Cardiac septum (tissue), 1 donor: ENCODE results near the gene NLRC5. TPM values are rescaled to one million over a fixed set of nuclear protein-coding genes. Genes with fewer than 3 reads are reported as not detected.
"Not testable (repeated sequence)": the region's sequence is repeated elsewhere in the genome, so short reads cannot be mapped to it uniquely, and the experiment has no call there.

Experiments used
- DNase-seq: peaks from one replicate; pipeline ENCODE4 v3.0.0-alpha.2; 2020; ENCODE audit warnings: low spot score
- intact Hi-C: fragments of 100-400 bp; cut with DNase I; formaldehyde crosslinking; loops from one replicate; pipeline ENCODE4 v1.14.0; 2022
- total RNA-seq: library from RNA; stranded (reverse); fragmentation: NEBNext Ultra II Directional; extraction: Animal tissue kit (Norgen Biotek cat#: 25700); gene quantifications from one replicate; pipeline ENCODE4 v1.2.1, GENCODE V29; 2021
- donor health status: DM: no; HTN: no; CAD: no.

The NLRC5 gene
- total RNA-seq, 1 donor from 2014 or later = 12.7 TPM

- DNase-seq = no peak
- intact Hi-C loops = loop anchor here (5.0 to 10.0 kb wide), 2 partner anchors 210 to 328 kb away; no protein-coding TSS in a partner anchor
These were observed 97.6 kb downstream of the NLRC5 start for GRCh38 chr16:57087003-57087402.

- no peak for DNase-seq
- intact Hi-C loops = loop anchor here (5.0 to 10.0 kb wide), 2 partner anchors 208 to 325 kb away; no protein-coding TSS in a partner anchor
These were observed 100.0 kb downstream of the NLRC5 start for GRCh38 chr16:57089406-57089805.

DNA sequence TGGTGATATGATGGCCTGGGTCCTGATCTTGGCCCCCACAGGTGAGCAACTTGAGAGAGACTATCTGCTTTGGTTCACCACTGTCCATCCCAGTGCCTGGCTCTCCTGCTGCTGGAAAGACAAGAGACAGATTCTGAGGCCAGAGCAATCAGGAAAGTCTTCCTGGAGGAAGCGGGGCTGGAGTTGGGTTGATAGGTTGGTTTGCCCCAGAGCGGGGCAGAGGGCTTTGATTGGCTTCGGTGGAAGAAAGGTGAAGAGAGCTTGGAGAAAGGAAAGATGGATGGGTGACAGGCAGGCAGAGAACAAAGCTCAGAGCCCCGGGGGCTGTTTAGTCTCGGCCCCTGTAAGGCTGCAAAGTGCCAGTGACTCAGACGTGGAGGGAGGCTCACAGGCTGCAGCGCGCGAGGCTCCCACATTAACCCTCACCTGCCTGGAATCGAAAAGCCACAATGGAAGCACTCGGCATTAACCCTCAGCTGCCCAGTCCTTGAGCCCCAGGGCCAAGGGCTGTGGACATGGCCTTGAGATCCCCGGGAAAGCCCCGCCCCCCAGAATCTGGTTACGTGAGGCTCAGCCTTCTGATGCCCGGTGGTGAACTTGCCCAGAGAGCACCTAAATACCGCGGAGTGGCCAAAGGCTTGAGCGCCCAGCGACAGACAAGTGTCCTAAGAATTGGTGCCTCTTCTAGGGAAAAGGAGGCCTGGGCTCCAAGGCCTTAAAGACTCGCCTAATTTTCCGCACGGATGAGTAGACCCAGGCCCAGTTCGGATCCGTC is 102.0 kb downstream of the NLRC5 start:
- no peak for DNase-seq
- intact Hi-C loops = no loop called here

- DNase-seq = peak; percentile 89
- intact Hi-C loops = no loop called here
These were observed 102.8 kb downstream of the NLRC5 start, which contains the start of gene CPNE2 for GRCh38 chr16:57091975-57092785. Gene CPNE2 (plus strand): TSS chr16:57092583. CDS start chr16:57110743, 18,160 bp downstream.

GRCh38 chr16:57092786-57093411 is 103.5 kb downstream of the NLRC5 start:
- DNase-seq = peak; percentile 86
- intact Hi-C loops = no loop called here

DNA sequence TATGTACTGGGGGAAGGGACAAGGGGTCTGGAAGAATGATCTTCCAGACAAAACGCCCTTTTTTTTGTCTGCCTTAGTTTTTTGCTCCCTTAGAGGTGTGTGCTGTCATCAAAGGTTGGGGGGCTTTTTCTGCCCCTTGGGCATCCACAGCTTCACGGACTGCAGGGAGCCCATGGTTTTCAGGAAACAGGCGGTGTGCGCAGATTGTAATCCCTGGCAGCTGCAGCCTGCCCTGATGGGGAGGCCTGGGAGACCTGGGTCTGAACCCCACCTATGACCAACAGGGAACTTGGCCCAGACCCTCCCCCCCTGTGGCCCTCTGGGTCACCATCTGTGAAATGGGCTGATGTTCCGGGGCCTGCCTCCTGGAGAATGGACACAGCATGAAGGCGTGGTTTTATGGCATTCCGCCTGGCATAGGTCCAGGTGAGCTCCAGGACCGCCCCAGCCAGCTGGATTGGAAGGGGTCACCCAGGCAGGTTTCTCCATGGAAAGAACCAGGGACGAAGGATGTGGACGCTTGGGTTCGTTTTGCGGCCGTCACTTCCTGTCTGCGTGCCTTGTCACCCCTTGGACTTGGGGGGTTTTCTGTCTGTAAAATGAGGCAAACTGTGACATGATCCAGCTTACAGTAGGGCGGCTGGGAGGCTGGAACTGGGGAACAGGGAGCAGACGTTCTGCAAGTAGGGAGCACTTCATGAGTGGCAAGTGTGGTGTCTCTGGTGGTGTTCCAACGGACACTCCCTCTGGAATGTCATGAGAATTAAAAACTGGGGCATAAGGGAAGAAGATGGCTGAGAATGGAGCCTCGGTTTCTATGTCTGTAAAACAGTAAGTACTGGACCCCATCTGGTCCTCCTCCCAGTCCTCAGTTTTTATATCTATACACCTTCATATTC is 104.6 kb downstream of the NLRC5 start:
- no peak for DNase-seq
- intact Hi-C loops = no loop called here

GRCh38 chr16:57094911-57095310 is 105.6 kb downstream of the NLRC5 start:
- DNase-seq = no peak
- intact Hi-C loops = no loop called here

GRCh38 chr16:57096192-57096591 is 106.8 kb downstream of the NLRC5 start:
- DNase-seq = no peak
- intact Hi-C loops = no loop called here

DNA sequence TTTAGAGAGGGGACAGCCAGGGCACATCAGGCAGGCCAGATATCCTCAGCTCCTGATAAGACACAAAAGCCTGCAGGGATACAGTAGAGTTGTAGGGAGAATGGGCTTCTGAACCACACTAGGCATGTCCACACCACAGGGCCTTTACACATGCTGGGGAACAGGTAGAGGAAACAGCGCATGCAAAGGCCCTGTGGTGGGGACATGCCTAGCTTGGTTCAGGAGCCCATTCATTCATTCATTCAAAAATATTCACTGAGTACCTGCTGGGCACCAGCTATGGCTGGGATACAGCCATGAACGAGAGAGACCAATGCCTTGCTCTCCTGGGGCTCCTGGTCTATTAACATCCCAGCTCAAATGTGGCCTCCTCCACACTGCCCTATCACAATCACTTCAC is 107.4 kb downstream of the NLRC5 start:
- no peak for DNase-seq
- intact Hi-C loops = no loop called here

GRCh38 chr16:57098188-57098841 is 109.0 kb downstream of the NLRC5 start:
- intact Hi-C loops = no loop called here
- DNase-seq = no peak

GRCh38 chr16:57099965-57100364 is 110.6 kb downstream of the NLRC5 start:
- DNase-seq, intact Hi-C loops: not testable (repeated sequence)

DNA sequence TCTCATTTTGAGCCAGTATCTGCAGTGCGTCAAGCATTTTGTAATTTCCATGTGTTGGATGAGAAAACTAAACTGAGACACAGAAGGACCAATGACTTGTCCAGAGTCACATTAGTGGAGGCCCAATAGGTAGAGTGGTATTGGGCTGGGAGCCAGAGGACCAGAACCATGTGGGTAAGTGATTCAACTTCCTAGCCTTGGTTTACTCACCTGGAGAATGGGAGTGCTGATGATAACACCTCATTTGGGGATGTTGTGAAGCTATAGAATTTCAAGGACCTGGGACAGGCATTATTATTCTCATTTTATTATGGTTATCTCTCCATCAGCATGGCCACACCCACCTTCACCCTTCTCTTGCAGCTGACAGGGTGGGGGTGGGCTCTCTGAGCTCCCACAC is 111.1 kb downstream of the NLRC5 start:
- no peak for DNase-seq
- intact Hi-C loops = no loop called here

DNA sequence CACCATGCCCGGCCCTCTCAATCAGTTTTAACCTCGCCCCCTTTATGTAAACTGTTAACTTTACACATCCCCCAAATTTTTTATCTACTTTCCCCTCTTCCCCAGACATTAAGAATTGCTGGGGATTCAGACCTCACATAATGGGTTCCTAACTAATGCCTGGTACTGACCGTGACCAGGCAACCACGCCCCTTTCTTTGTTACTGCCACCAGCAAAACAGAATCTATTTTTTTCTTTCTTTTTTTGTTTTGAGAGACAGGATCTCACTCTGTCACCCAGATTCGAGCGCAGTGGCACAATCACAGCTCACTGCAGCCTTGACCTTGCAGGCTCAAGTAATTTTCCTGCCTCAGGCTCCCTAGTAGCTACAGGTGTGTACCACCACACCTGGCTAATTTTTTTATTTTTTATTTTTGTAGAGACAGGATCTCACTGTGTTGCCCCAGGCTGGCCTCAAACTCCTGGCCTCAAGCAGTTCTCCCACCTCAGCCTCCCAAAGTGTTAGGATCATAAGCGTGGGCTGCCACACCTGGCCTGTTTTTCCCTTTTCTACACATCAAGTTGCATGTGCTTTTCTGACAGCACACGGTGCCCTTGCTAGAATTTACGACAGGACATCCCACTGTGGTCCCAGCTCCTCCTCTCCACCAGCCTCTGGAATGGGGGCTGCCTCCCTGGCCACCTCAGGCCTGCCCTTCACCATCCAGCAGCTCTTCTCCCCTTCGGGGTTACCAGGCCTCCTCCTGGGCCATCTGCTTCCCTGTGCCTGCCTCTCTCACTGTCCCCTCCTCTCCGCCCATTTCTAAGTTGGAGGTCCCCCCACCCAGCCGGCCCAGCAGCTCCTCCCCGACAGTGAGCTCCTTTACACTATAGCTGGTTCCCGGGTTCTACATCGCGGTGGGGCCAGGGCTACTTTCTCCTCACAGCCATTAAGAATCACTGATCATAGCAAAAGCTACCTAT is 113.8 kb downstream of the NLRC5 start:
- intact Hi-C loops = no loop called here

DNA sequence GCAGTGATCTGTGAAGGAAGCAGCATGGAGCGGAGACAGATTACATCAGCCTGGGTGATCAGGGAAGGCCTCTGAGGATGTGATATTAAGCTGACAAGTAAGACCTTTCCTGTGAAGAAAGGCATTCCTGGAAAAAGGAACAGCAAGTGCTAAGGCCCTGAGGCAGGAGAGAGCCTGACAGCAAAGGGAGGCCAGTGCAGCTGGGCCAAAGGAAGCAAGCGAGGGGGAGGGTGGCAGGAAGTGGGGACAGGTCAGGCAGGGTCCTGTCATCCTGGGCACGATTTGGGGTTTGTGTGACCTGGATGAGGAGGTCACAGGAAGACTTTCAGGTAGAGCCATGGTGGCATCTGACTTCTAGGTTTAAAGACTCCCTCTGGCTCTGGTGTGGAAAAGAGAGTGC is 115.3 kb downstream of the NLRC5 start:
- intact Hi-C loops = no loop called here
- DNase-seq = no peak

More for the DNA sequence above, 113.8 kb downstream of the NLRC5 start:
- DNase-seq = no peak

GRCh38 chr16:57105184-57105583 is 115.8 kb downstream of the NLRC5 start:
- no peak for DNase-seq
- intact Hi-C loops = no loop called here

- no peak for DNase-seq
- intact Hi-C loops = no loop called here
These were observed 117.4 kb downstream of the NLRC5 start for GRCh38 chr16:57106767-57107166.

DNA sequence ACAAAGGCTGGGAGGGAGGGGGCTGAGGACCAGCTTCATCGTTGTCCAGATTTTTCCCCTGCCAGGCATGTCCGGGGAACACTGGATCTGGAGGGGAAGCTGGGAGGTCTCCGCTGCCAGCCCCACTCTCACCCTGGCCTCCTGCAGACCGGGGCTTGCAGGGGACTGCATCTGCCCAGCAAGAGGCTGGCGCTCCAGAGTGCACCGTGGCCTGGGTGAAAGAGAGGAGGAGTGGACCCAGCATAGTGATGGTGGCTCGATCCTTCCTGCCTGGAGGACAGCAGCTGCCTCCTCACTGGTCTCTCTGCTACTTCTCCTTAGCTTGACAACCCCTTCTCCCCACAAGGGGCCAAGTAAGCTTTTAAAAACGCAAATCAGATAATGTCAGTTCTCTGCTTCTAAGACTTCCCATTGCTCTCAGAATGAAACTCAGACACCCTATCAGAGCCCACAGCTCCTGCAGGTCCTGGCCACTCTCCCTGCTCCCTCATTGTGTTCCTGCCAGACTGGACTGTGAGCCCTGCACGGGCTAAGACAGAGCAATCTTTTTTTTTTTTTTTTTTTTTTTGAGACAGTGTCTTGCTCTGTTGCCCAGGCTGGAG is 118.1 kb downstream of the NLRC5 start:
- intact Hi-C loops = no loop called here
- DNase-seq = no peak
